HUES6 (cell line): Measurements from ENCODE around the gene ZNF775.
A peak's percentile ranks its signal among the peaks of the same experiment; 100 is the strongest.

Source experiments
- H3K27ac ChIP-seq: 2 replicates; pipeline ENCODE4 v1.7.0; 2013; ENCODE audit warnings: low read depth, mild to moderate bottlenecking, low read length, inconsistent platforms
- H3K27me3 ChIP-seq: 2 replicates; pipeline ENCODE4 v1.6.1; 2013; ENCODE audit warnings: low read length; ENCODE audit not compliant: control insufficient read depth, insufficient read depth
- H3K36me3 ChIP-seq: 2 replicates; pipeline ENCODE4 v1.6.1; 2013; ENCODE audit warnings: low read length; ENCODE audit not compliant: control insufficient read depth, insufficient read depth
- H3K4me1 ChIP-seq: 2 replicates; pipeline ENCODE4 v1.6.1; 2013; ENCODE audit warnings: low read length; ENCODE audit not compliant: control insufficient read depth, insufficient read depth
- H3K4me3 ChIP-seq: 2 replicates; pipeline ENCODE4 v1.5.1; 2013; ENCODE audit warnings: low read depth, low read length
- H3K9ac ChIP-seq: one replicate; pipeline ENCODE4 v1.6.1; 2013; ENCODE audit warnings: mild to moderate bottlenecking, low read length
- H3K9me3 ChIP-seq: 2 replicates; pipeline ENCODE4 v1.6.1; 2013; ENCODE audit warnings: low read depth, low read length; ENCODE audit not compliant: control insufficient read depth, insufficient read depth

The ZNF775 gene

GRCh38 chr7:150378853-150379440, at the start of gene ZNF775:
Gene ZNF775, plus strand, starts transcription at chr7:150379330. Its CDS starts 9,141 bp downstream, at chr7:150388471.
- Histone ChIP-seq H3K4me3 (peak within 1 kb of the TSS; percentile 87), H3K4me1 (peaks cover 68% of the 10 kb centered on the region), H3K27me3 (no peaks in the 10 kb centered on the region), H3K36me3 (peaks cover 8% of the 10 kb centered on the region), H3K27ac (peak within 1 kb of the TSS; percentile 98), H3K9me3 (no peaks in the 10 kb centered on the region), H3K9ac (peak within 1 kb of the TSS; percentile 92)

- Histone ChIP-seq H3K9ac (no peak overlapping the region), H3K36me3 (peaks cover 87% of the 10 kb centered on the region), H3K9me3 (no peaks in the 10 kb centered on the region)
Measured at GRCh38 chr7:150329331-150330120, 49.6 kb upstream of the ZNF775 start.

GRCh38 chr7:150330211-150330885, 48.8 kb upstream of the ZNF775 start:
- Histone ChIP-seq H3K36me3 (peaks cover 79% of the 10 kb centered on the region), H3K27ac (peak overlapping the region; percentile 29; the same call in 1 of the 2 replicates), H3K4me1 (peaks cover 36% of the 10 kb centered on the region)

More at GRCh38 chr7:150329331-150330120, 49.6 kb upstream of the ZNF775 start:
- Histone ChIP-seq H3K27me3 (no peaks in the 10 kb centered on the region), H3K4me3 (0 out of 2 replicates have a peak overlapping the region, but pooled peaks have one; percentile 1), H3K4me1 (peaks cover 38% of the 10 kb centered on the region), H3K27ac (peak overlapping the region; percentile 37; the same call in 1 of the 2 replicates)

GRCh38 chr7:150332852-150333635, 46.1 kb upstream of the ZNF775 start:
- Histone ChIP-seq H3K4me3 (no peak overlapping the region), H3K9me3 (no peaks in the 10 kb centered on the region)

More at GRCh38 chr7:150330211-150330885, 48.8 kb upstream of the ZNF775 start:
- no peaks in the 10 kb centered on the region for H3K9me3 ChIP-seq
- no peak overlapping the region for H3K4me3 ChIP-seq
- H3K9ac ChIP-seq, result no peak overlapping the region
- H3K27me3 ChIP-seq, result no peaks in the 10 kb centered on the region

GRCh38 chr7:150333659-150334058, 45.5 kb upstream of the ZNF775 start:
- H3K27ac ChIP-seq, result no peak overlapping the region
- peaks cover 68% of the 10 kb centered on the region for H3K36me3 ChIP-seq
- no peak overlapping the region for H3K9ac ChIP-seq

More at GRCh38 chr7:150332852-150333635, 46.1 kb upstream of the ZNF775 start:
- Histone ChIP-seq H3K27me3 (no peaks in the 10 kb centered on the region), H3K27ac (no peak overlapping the region), H3K9ac (no peak overlapping the region), H3K36me3 (peaks cover 69% of the 10 kb centered on the region), H3K4me1 (peaks cover 54% of the 10 kb centered on the region)

GRCh38 chr7:150334108-150334507, 45.0 kb upstream of the ZNF775 start:
- Histone ChIP-seq H3K4me3 (no peak overlapping the region), H3K9me3 (no peaks in the 10 kb centered on the region), H3K4me1 (peaks cover 51% of the 10 kb centered on the region), H3K36me3 (peaks cover 66% of the 10 kb centered on the region), H3K27me3 (no peaks in the 10 kb centered on the region), H3K27ac (no peak overlapping the region), H3K9ac (no peak overlapping the region)

More at GRCh38 chr7:150333659-150334058, 45.5 kb upstream of the ZNF775 start:
- Histone ChIP-seq H3K4me3 (no peak overlapping the region), H3K4me1 (peaks cover 56% of the 10 kb centered on the region), H3K27me3 (no peaks in the 10 kb centered on the region), H3K9me3 (no peaks in the 10 kb centered on the region)

- Histone ChIP-seq H3K9me3 (no peaks in the 10 kb centered on the region), H3K4me1 (peaks cover 48% of the 10 kb centered on the region), H3K27me3 (peaks cover 8% of the 10 kb centered on the region; the same call in 1 of the 2 replicates), H3K4me3 (0 out of 2 replicates have a peak overlapping the region, but pooled peaks have one; percentile 17), H3K9ac (no peak overlapping the region), H3K27ac (peak overlapping the region; percentile 2; the same call in 1 of the 2 replicates), H3K36me3 (peaks cover 61% of the 10 kb centered on the region)
Measured at GRCh38 chr7:150335108-150335773, 43.9 kb upstream of the ZNF775 start.

GRCh38 chr7:150335774-150336112, 43.4 kb upstream of the ZNF775 start:
- Histone ChIP-seq H3K27me3 (peaks cover 11% of the 10 kb centered on the region), H3K9me3 (no peaks in the 10 kb centered on the region), H3K9ac (no peak overlapping the region), H3K4me1 (peaks cover 48% of the 10 kb centered on the region), H3K4me3 (no peak overlapping the region), H3K36me3 (peaks cover 56% of the 10 kb centered on the region), H3K27ac (peak overlapping the region; percentile 2; the same call in 1 of the 2 replicates)

- no peaks in the 10 kb centered on the region for H3K9me3 ChIP-seq
- H3K27ac ChIP-seq, result no peak overlapping the region
- no peak overlapping the region for H3K9ac ChIP-seq
- H3K4me1 ChIP-seq, result peaks cover 50% of the 10 kb centered on the region
- H3K4me3 ChIP-seq, result no peak overlapping the region
- peaks cover 20% of the 10 kb centered on the region for H3K27me3 ChIP-seq
- peaks cover 46% of the 10 kb centered on the region for H3K36me3 ChIP-seq
Measured at GRCh38 chr7:150336746-150337145, 42.4 kb upstream of the ZNF775 start.

- H3K4me1 ChIP-seq, result peaks cover 55% of the 10 kb centered on the region
Measured at GRCh38 chr7:150337179-150337578, 42.0 kb upstream of the ZNF775 start.

More at GRCh38 chr7:150337179-150337578, 42.0 kb upstream of the ZNF775 start:
- Histone ChIP-seq H3K27me3 (peaks cover 24% of the 10 kb centered on the region), H3K9ac (no peak overlapping the region), H3K9me3 (no peaks in the 10 kb centered on the region), H3K27ac (no peak overlapping the region), H3K36me3 (peaks cover 43% of the 10 kb centered on the region), H3K4me3 (no peak overlapping the region)
